Measurements from ENCODE around the gene PRSS35.

Gene PRSS35

DNA sequence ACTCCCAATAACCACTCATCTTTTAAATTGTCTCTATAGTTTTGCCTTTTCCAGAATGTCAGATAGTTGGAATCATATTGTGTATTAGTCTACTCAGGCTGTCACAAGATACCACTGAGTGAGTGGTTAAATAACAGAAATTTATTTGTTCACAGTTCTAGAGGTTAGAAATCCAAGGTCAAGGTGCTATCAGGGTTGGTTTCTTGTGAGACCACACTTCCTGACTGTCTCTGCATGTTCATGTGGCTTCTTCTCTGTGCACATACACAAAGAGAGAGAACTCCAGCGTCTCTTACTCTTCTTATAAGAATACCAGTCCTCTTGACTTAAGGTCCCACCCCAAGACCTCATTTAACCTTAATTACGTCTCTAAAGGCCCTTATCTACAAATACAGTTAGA, 23.9 kb upstream of the PRSS35 start:
- Histone ChIP-seq H3K4me2 (ENCODE audit: low read depth, low read length, poor library complexity, severe bottlenecking) (no peak overlapping the region), H3K4me3 (ENCODE audit: low read length, poor library complexity, severe bottlenecking) (no peak overlapping the region), H2AFZ (ENCODE audit: low read length) (peak overlapping the region; percentile 60; the same call in 1 of the 2 replicates), H4K20me1 (ENCODE audit: insufficient read depth, low read length, poor library complexity, severe bottlenecking) (no peaks in the 10 kb centered on the region), H3K36me3 (ENCODE audit: insufficient read depth, low read length) (no peaks in the 10 kb centered on the region), H3K27me3 (ENCODE audit: insufficient read depth, low read length, poor library complexity, severe bottlenecking) (no peaks in the 10 kb centered on the region), H3F3A (ENCODE audit: low read depth) (no peaks in the 10 kb centered on the region), H3K79me2 (ENCODE audit: insufficient read depth, low read length) (no peaks in the 10 kb centered on the region), H3K9ac (ENCODE audit: low read depth, low read length, poor library complexity, severe bottlenecking) (no peak overlapping the region), H3K9me2 (replicated peaks; ENCODE audit: low read depth, low read length) (no peaks in the 10 kb centered on the region), H3K4me1 (ENCODE audit: insufficient read depth, low read length, poor library complexity, severe bottlenecking) (peaks cover 4% of the 10 kb centered on the region), H3K9me3 (ENCODE audit: insufficient read depth, low read depth, low read length) (no peaks in the 10 kb centered on the region)
- TF ChIP-seq, protein P1, sequence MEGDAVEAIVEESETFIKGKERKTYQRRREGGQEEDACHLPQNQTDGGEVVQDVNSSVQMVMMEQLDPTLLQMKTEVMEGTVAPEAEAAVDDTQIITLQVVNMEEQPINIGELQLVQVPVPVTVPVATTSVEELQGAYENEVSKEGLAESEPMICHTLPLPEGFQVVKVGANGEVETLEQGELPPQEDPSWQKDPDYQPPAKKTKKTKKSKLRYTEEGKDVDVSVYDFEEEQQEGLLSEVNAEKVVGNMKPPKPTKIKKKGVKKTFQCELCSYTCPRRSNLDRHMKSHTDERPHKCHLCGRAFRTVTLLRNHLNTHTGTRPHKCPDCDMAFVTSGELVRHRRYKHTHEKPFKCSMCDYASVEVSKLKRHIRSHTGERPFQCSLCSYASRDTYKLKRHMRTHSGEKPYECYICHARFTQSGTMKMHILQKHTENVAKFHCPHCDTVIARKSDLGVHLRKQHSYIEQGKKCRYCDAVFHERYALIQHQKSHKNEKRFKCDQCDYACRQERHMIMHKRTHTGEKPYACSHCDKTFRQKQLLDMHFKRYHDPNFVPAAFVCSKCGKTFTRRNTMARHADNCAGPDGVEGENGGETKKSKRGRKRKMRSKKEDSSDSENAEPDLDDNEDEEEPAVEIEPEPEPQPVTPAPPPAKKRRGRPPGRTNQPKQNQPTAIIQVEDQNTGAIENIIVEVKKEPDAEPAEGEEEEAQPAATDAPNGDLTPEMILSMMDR (conservative IDR thresholded peaks at IDR 0.05; ENCODE audit: low read length), result no peak
- no peak for TF ChIP-seq EZH2phosphoT487 (IDR thresholded peaks at IDR 0.05; ENCODE audit: borderline replicate concordance)

DNA sequence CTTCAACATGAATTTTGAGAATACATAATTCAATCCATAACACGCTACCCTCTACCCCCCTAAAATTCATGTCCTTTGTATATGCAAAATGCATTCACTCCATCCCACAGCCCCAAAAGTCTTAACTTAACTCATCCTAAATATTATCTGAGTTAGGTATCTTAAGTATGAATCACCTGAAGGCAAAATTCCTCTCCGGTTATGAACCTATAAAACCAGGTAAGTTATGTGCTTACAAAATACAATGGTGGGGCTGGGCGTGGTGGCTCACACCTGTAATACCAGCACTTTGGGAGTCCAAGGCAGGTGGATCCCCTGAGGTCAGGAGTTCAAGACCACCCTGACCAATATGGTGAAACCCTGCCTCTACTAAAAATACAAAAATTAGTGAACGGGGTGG, 23.5 kb upstream of the PRSS35 start:
- Histone ChIP-seq H4K20me1 (ENCODE audit: insufficient read depth, low read length, poor library complexity, severe bottlenecking) (no peaks in the 10 kb centered on the region), H3K9ac (ENCODE audit: low read depth, low read length, poor library complexity, severe bottlenecking) (no peak overlapping the region), H3K9me3 (ENCODE audit: insufficient read depth, low read depth, low read length) (no peaks in the 10 kb centered on the region), H3K4me3 (ENCODE audit: low read length, poor library complexity, severe bottlenecking) (no peak overlapping the region), H3K27me3 (ENCODE audit: insufficient read depth, low read length, poor library complexity, severe bottlenecking) (no peaks in the 10 kb centered on the region), H3K36me3 (ENCODE audit: insufficient read depth, low read length) (no peaks in the 10 kb centered on the region), H3F3A (ENCODE audit: low read depth) (no peaks in the 10 kb centered on the region), H3K4me1 (ENCODE audit: insufficient read depth, low read length, poor library complexity, severe bottlenecking) (peaks cover 4% of the 10 kb centered on the region), H3K9me2 (replicated peaks; ENCODE audit: low read depth, low read length) (no peaks in the 10 kb centered on the region), H3K79me2 (ENCODE audit: insufficient read depth, low read length) (no peaks in the 10 kb centered on the region), H2AFZ (ENCODE audit: low read length) (peak overlapping the region; percentile 60), H3K4me2 (ENCODE audit: low read depth, low read length, poor library complexity, severe bottlenecking) (no peak overlapping the region)
- TF ChIP-seq EZH2phosphoT487 (IDR thresholded peaks at IDR 0.05; ENCODE audit: borderline replicate concordance), result no peak
- TF ChIP-seq, protein P1 (conservative IDR thresholded peaks at IDR 0.05; ENCODE audit: low read length), result no peak

DNA sequence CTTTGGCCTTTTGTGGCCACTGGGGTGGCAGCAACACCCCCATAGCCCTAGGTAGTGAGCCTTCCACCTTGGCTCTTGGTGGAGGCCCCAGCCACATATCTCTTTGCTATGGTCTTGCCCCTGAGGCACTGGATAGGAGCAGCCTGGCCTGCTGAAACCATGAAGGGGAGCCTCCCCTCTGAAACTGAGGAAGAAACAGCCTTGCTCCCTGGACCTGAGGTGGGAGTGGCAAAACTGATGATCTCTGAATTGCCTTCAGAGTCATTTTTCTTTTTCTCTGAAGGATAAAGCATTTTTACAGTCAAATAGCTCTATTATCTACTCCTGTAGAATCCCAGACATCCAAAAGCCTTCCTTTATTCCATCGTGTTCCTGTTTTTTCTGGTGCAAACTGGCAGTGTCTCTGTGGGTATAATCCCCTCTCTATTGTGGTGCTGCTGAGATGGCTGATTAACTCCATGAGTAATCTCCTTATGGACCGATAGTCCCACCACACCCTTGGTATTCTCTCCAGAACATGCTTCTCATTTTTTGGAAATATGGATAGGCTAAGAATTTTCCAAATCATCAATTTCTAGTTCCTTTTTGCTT, 22.0 kb upstream of the PRSS35 start:
- no peaks in the 10 kb centered on the region for H3K9me2 ChIP-seq (replicated peaks; ENCODE audit: low read depth, low read length)
- H3K36me3 ChIP-seq (ENCODE audit: insufficient read depth, low read length), result no peaks in the 10 kb centered on the region
- no peaks in the 10 kb centered on the region for H3F3A ChIP-seq (ENCODE audit: low read depth)
- TF ChIP-seq, protein P1 (conservative IDR thresholded peaks at IDR 0.05; ENCODE audit: low read length), result no peak
- no peak for TF ChIP-seq EZH2phosphoT487 (IDR thresholded peaks at IDR 0.05; ENCODE audit: borderline replicate concordance)
- H2AFZ ChIP-seq (ENCODE audit: low read length), result no peak overlapping the region
- H3K4me3 ChIP-seq (ENCODE audit: low read length, poor library complexity, severe bottlenecking), result no peak overlapping the region
- no peaks in the 10 kb centered on the region for H3K79me2 ChIP-seq (ENCODE audit: insufficient read depth, low read length)
- H3K9ac ChIP-seq (ENCODE audit: low read depth, low read length, poor library complexity, severe bottlenecking), result no peak overlapping the region
- H3K4me1 ChIP-seq (ENCODE audit: insufficient read depth, low read length, poor library complexity, severe bottlenecking), result peaks cover 4% of the 10 kb centered on the region
- H3K27me3 ChIP-seq (ENCODE audit: insufficient read depth, low read length, poor library complexity, severe bottlenecking), result no peaks in the 10 kb centered on the region
- no peak overlapping the region for H3K4me2 ChIP-seq (ENCODE audit: low read depth, low read length, poor library complexity, severe bottlenecking)
- H3K9me3 ChIP-seq (ENCODE audit: insufficient read depth, low read depth, low read length), result no peaks in the 10 kb centered on the region
- no peaks in the 10 kb centered on the region for H4K20me1 ChIP-seq (ENCODE audit: insufficient read depth, low read length, poor library complexity, severe bottlenecking)

Measured in Loucy (cell line).